ENCODE measurements around the gene PUM1. TPM values are rescaled to one million over a fixed set of nuclear protein-coding genes. Genes with fewer than 3 reads are reported as not detected.

The PUM1 gene
- total RNA-seq, 2 donors from 2014 or later: 80.3 to 120 TPM

- Histone ChIP-seq H3K4me3 (no peak overlapping the region), H3K9me3 (no peaks in the 10 kb centered on the region), H3K36me3 (no peaks in the 10 kb centered on the region), H3K4me1 (replicated peaks) (peaks cover 10% of the 10 kb centered on the region), H3K27ac (no peak overlapping the region), H3K27me3 (replicated peaks; ENCODE audit: insufficient read depth) (no peaks in the 10 kb centered on the region)
- DNase-seq (ENCODE audit: low spot score): no peak
- WGBS: 49% methylated on average over 3 of the region's 3 CpGs
- TF ChIP-seq POLR2AphosphoS5 (IDR thresholded peaks at IDR 0.05): no peak
- TF ChIP-seq POLR2A (IDR thresholded peaks at IDR 0.05): no peak
- TF ChIP-seq, protein P1, sequence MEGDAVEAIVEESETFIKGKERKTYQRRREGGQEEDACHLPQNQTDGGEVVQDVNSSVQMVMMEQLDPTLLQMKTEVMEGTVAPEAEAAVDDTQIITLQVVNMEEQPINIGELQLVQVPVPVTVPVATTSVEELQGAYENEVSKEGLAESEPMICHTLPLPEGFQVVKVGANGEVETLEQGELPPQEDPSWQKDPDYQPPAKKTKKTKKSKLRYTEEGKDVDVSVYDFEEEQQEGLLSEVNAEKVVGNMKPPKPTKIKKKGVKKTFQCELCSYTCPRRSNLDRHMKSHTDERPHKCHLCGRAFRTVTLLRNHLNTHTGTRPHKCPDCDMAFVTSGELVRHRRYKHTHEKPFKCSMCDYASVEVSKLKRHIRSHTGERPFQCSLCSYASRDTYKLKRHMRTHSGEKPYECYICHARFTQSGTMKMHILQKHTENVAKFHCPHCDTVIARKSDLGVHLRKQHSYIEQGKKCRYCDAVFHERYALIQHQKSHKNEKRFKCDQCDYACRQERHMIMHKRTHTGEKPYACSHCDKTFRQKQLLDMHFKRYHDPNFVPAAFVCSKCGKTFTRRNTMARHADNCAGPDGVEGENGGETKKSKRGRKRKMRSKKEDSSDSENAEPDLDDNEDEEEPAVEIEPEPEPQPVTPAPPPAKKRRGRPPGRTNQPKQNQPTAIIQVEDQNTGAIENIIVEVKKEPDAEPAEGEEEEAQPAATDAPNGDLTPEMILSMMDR (IDR thresholded peaks at IDR 0.05): no peak
- intact Hi-C loops (cut with DNase I): no loop called here
Observed at GRCh38 chr1:31019401-31019800, 46.1 kb downstream of the PUM1 start.

GRCh38 chr1:31016868-31017267 is 48.6 kb downstream of the PUM1 start:
- TF ChIP-seq POLR2A (IDR thresholded peaks at IDR 0.05) (no peak), POLR2AphosphoS5 (IDR thresholded peaks at IDR 0.05) (no peak)
- TF ChIP-seq, protein P1 (IDR thresholded peaks at IDR 0.05): no peak
- no peak overlapping the region for H3K4me3 ChIP-seq
- H3K4me1 ChIP-seq (replicated peaks): peaks cover 17% of the 10 kb centered on the region
- H3K27ac ChIP-seq: no peak overlapping the region
- intact Hi-C loops (cut with DNase I): no loop called here
- H3K36me3 ChIP-seq: no peaks in the 10 kb centered on the region
- WGBS: 34% methylated on average over 3 of the region's 3 CpGs
- no peaks in the 10 kb centered on the region for H3K27me3 ChIP-seq (replicated peaks; ENCODE audit: insufficient read depth)
- H3K9me3 ChIP-seq: no peaks in the 10 kb centered on the region
- no peak for DNase-seq (ENCODE audit: low spot score)

GRCh38 chr1:31013187-31013864 is 52.2 kb downstream of the PUM1 start:
- no peak overlapping the region for H3K27ac ChIP-seq
- no peaks in the 10 kb centered on the region for H3K36me3 ChIP-seq
- H3K4me1 ChIP-seq (replicated peaks): peaks cover 10% of the 10 kb centered on the region
- no peak for TF ChIP-seq POLR2AphosphoS5 (IDR thresholded peaks at IDR 0.05)
- TF ChIP-seq, protein P1 (IDR thresholded peaks at IDR 0.05): no peak
- TF ChIP-seq POLR2A (IDR thresholded peaks at IDR 0.05): no peak
- intact Hi-C loops (cut with DNase I): loop anchor here (5.0 kb wide), 1 partner anchor 36 kb away; no protein-coding TSS in a partner anchor
- 42% methylated on average over 3 of the region's 3 CpGs for WGBS
- DNase-seq (ENCODE audit: low spot score): no peak
- H3K4me3 ChIP-seq: no peak overlapping the region
- no peaks in the 10 kb centered on the region for H3K9me3 ChIP-seq
- no peaks in the 10 kb centered on the region for H3K27me3 ChIP-seq (replicated peaks; ENCODE audit: insufficient read depth)

GRCh38 chr1:31012210-31012924 is 53.1 kb downstream of the PUM1 start:
- TF ChIP-seq POLR2AphosphoS5 (IDR thresholded peaks at IDR 0.05): no peak
- TF ChIP-seq, protein P1 (IDR thresholded peaks at IDR 0.05): no peak
- TF ChIP-seq POLR2A (IDR thresholded peaks at IDR 0.05): no peak
- H3K27ac ChIP-seq: no peak overlapping the region
- H3K36me3 ChIP-seq: no peaks in the 10 kb centered on the region
- peaks cover 13% of the 10 kb centered on the region for H3K4me1 ChIP-seq (replicated peaks)
- no peak for DNase-seq (ENCODE audit: low spot score)
- no peaks in the 10 kb centered on the region for H3K9me3 ChIP-seq
- H3K27me3 ChIP-seq (replicated peaks; ENCODE audit: insufficient read depth): no peaks in the 10 kb centered on the region
- intact Hi-C loops (cut with DNase I): loop anchor here (5.0 kb wide), 1 partner anchor 35 kb away; no protein-coding TSS in a partner anchor
- no peak overlapping the region for H3K4me3 ChIP-seq
- WGBS: 74% methylated on average over 4 of the region's 4 CpGs

All from prostate gland (tissue), 2 donors.